Iris pigment epithelial cell (primary cell): Measurements from ENCODE around the gene MRPL18.
A peak's percentile ranks its signal among the peaks of the same experiment; 100 is the strongest.
"Not testable (repeated sequence)": the region's sequence is repeated elsewhere in the genome, so short reads cannot be mapped to it uniquely, and the experiment has no call there.

ENCODE experiments used
- DNase-seq: peaks from one replicate; pipeline ENCODE4 v3.0.0-alpha.2; 2011; ENCODE audit warnings: low read depth

The MRPL18 gene

GRCh38 chr6:159790149-159790955 is at the start of gene MRPL18:
Gene MRPL18 (plus strand): TSS chr6:159790467. CDS start chr6:159790588, 121 bp downstream.
- peak; percentile 99 for DNase-seq

- DNase-seq, result no peak
Observed at GRCh38 chr6:159742165-159742564, 48.1 kb upstream of the MRPL18 start.

GRCh38 chr6:159745081-159745480 is 45.2 kb upstream of the MRPL18 start:
- DNase-seq, result peak; percentile 38

- DNase-seq, result no peak
Observed at GRCh38 chr6:159746759-159747158, 43.5 kb upstream of the MRPL18 start.

GRCh38 chr6:159748127-159748526 is 42.1 kb upstream of the MRPL18 start:
- DNase-seq, result not testable (repeated sequence)

- no peak for DNase-seq
Observed at GRCh38 chr6:159751448-159751847, 38.8 kb upstream of the MRPL18 start.

GRCh38 chr6:159753081-159753872 is 37.0 kb upstream of the MRPL18 start:
- DNase-seq, result no peak

- no peak for DNase-seq
Observed at GRCh38 chr6:159754401-159754800, 35.9 kb upstream of the MRPL18 start.

- no peak for DNase-seq
Observed at GRCh38 chr6:159754959-159755914, 35.0 kb upstream of the MRPL18 start.

GRCh38 chr6:159756508-159756907 is 33.8 kb upstream of the MRPL18 start:
- DNase-seq, result no peak

- DNase-seq, result peak; percentile 71
Observed at GRCh38 chr6:159758031-159759001, 32.0 kb upstream of the MRPL18 start.

- DNase-seq, result no peak
Observed at GRCh38 chr6:159759645-159760044, 30.6 kb upstream of the MRPL18 start.

GRCh38 chr6:159760602-159761057 is 29.6 kb upstream of the MRPL18 start:
- DNase-seq, result peak; percentile 78

- DNase-seq, result peak; percentile 41
Observed at GRCh38 chr6:159761129-159761872, 29.0 kb upstream of the MRPL18 start.

GRCh38 chr6:159761873-159762680 is 28.2 kb upstream of the MRPL18 start, which contains the start of gene ACAT2:
Gene ACAT2 (plus strand): TSS chr6:159762045. CDS start chr6:159762088, 43 bp downstream.
- DNase-seq, result peak; percentile 96

GRCh38 chr6:159762681-159763293 is 27.5 kb upstream of the MRPL18 start:
- no peak for DNase-seq

- DNase-seq, result peak; percentile 79
Observed at GRCh38 chr6:159766906-159767305, 23.4 kb upstream of the MRPL18 start.

GRCh38 chr6:159769470-159769869 is 20.8 kb upstream of the MRPL18 start:
- DNase-seq, result no peak
